CD4-positive, alpha-beta T cell (primary cell): ENCODE data around the gene CAT. TPM values are rescaled to one million over a fixed set of nuclear protein-coding genes. Genes with fewer than 3 reads are reported as not detected.

ENCODE experiments used
- ATAC-seq: fragments of 200-7000 bp; cut with Tn5 transposase; one replicate; pipeline ENCODE4 v1.10.0; 2022; ENCODE audit warnings: mild to moderate bottlenecking; ENCODE audit not compliant: poor library complexity
- CTCF ChIA-PET: fragments of 350-600 bp; sonication (Branson Sonifier 250); formaldehyde crosslinking; loops from one replicate; lab custom pipeline; 2021; ENCODE audit warnings: antibody characterized with exemption, inconsistent platforms; lab: Charles Lee
- POLR2A ChIA-PET: fragments of 350-600 bp; sonication (Branson Sonifier 250); formaldehyde crosslinking; loops from one replicate; lab custom pipeline; 2021; ENCODE audit warnings: antibody characterized with exemption, inconsistent platforms; lab: Charles Lee
- DNase-seq, 14 experiments: peaks; one replicate each; pipeline ENCODE4 v3.0.0-alpha.2; 2013 to 2020; ENCODE audit warnings: mixed read lengths in 2 of 14
- H3K27ac ChIP-seq, 2 donors: one replicate each; pipeline versions ENCODE4 v1.5.1 to v1.7.0; 2013; ENCODE audit warnings: low read length in 2 of 2, low read depth in 1 of 2, mild to moderate bottlenecking in 1 of 2
- H3K27me3 ChIP-seq, 2 experiments: 1 replicate in 1 of 2; 2 replicates in 1 of 2; pipeline versions ENCODE4 v1.6.1 to v1.7.0; 2013; ENCODE audit warnings: low read length in 2 of 2, control low read depth in 1 of 2, mild to moderate bottlenecking in 1 of 2, moderate library complexity in 1 of 2; ENCODE audit not compliant: insufficient read depth in 2 of 2, control insufficient read depth in 1 of 2
- H3K36me3 ChIP-seq: one replicate; pipeline ENCODE4 v1.6.1; 2013; ENCODE audit warnings: low read length, control low read depth; ENCODE audit not compliant: insufficient read depth
- H3K4me1 ChIP-seq: one replicate; pipeline ENCODE4 v1.6.1; 2013; ENCODE audit warnings: low read length, control low read depth; ENCODE audit not compliant: insufficient read depth
- H3K4me3 ChIP-seq: one replicate; pipeline ENCODE4 v1.5.1; 2013; ENCODE audit warnings: mild to moderate bottlenecking, low read length, moderate library complexity
- H3K9me3 ChIP-seq, 2 experiments: 1 replicate in 1 of 2; 2 replicates in 1 of 2; pipeline versions ENCODE4 v1.6.1 to v1.7.0; 2013; ENCODE audit warnings: low read length in 2 of 2, mild to moderate bottlenecking in 2 of 2, control low read depth in 1 of 2, moderate library complexity in 1 of 2; ENCODE audit not compliant: control insufficient read depth in 1 of 2, insufficient read depth in 1 of 2
- H3K27ac Mint-ChIP-seq: one replicate; pipeline ENCODE4 v1.8.0; 2020; ENCODE audit warnings: mixed read lengths
- H3K27me3 Mint-ChIP-seq: one replicate; pipeline ENCODE4 v1.8.0; 2021; ENCODE audit warnings: mixed read lengths
- H3K36me3 Mint-ChIP-seq: one replicate; pipeline ENCODE4 v1.8.0; 2021; ENCODE audit warnings: low read depth, mixed read lengths
- H3K4me1 Mint-ChIP-seq: one replicate; pipeline ENCODE4 v1.8.0; 2021; ENCODE audit warnings: low read depth, mixed read lengths
- H3K4me3 Mint-ChIP-seq: one replicate; pipeline ENCODE4 v1.8.0; 2020; ENCODE audit warnings: mild to moderate bottlenecking, mixed read lengths
- H3K9me3 Mint-ChIP-seq: one replicate; pipeline ENCODE4 v1.8.0; 2020; ENCODE audit warnings: mixed read lengths
- CTCF ChIP-seq: fragments of 200-600 bp; IDR thresholded peaks from one replicate; pipeline ENCODE4 v1.8.0; 2022; ENCODE audit warnings: antibody characterized with exemption, mild to moderate bottlenecking
- intact Hi-C, 2 experiments: fragments of 100-400 bp; cut with DNase I in 1 of 2; cut with micrococcal nuclease in 1 of 2; formaldehyde crosslinking; loops; one replicate each; pipeline versions ENCODE4 v1.15.1 to v1.9.0; 2023 to 2025; cut with DNase I, micrococcal nuclease
- total RNA-seq, 174 experiments: library from RNA in 2 of 174; stranded (reverse) in 2 of 174; gene quantifications; one replicate each; pipeline ENCODE4 v1.2.3 and lab custom pipeline; 2021 to 2026

The CAT gene
- total RNA-seq, 2 experiments from 2014 or later: 8.5 to 9.8 TPM

- DNase-seq: no peak
- ChIA-PET POLR2A (no interaction called here), CTCF (no interaction called here)
- no peaks in the 10 kb centered on the region for H3K4me1 ChIP-seq
- H3K27me3 ChIP-seq: peaks cover 0 to 3% of the 10 kb centered on the region in 2 experiments
- H3K36me3 Mint-ChIP-seq: no peaks in the 10 kb centered on the region
- H3K4me3 Mint-ChIP-seq: no peak overlapping the region
- H3K9me3 ChIP-seq: no peaks in the 10 kb centered on the region
- H3K4me3 ChIP-seq: no peak overlapping the region
- intact Hi-C loops: no loop called here
- peaks cover 30% of the 10 kb centered on the region for H3K27me3 Mint-ChIP-seq
- peaks cover 10% of the 10 kb centered on the region for H3K4me1 Mint-ChIP-seq
- no peak overlapping the region for H3K27ac ChIP-seq
- no peaks in the 10 kb centered on the region for H3K36me3 ChIP-seq
- TF ChIP-seq CTCF: no peak
- ATAC-seq: no peak
- H3K27ac Mint-ChIP-seq: no peak overlapping the region
- H3K9me3 Mint-ChIP-seq: no peaks in the 10 kb centered on the region
These were observed 32.3 kb upstream of the CAT start for GRCh38 chr11:34406413-34406812.

- no peak overlapping the region for H3K4me3 ChIP-seq
- TF ChIP-seq CTCF: no peak
- Mint-ChIP-seq H3K4me1 (peaks cover 10% of the 10 kb centered on the region), H3K27me3 (peaks cover 30% of the 10 kb centered on the region), H3K36me3 (no peaks in the 10 kb centered on the region), H3K4me3 (no peak overlapping the region), H3K27ac (no peak overlapping the region), H3K9me3 (no peaks in the 10 kb centered on the region)
- no peak for ATAC-seq
- ChIA-PET POLR2A (no interaction called here), CTCF (interaction anchor here (1.5 kb wide), 1 partner anchor 61 kb away, joined by 3 read pairs; no protein-coding TSS in a partner anchor)
- H3K27ac ChIP-seq: no peak overlapping the region
- H3K36me3 ChIP-seq: no peaks in the 10 kb centered on the region
- intact Hi-C loops: no loop called here
- no peaks in the 10 kb centered on the region for H3K4me1 ChIP-seq
- H3K9me3 ChIP-seq: peaks cover 0 to 1% of the 10 kb centered on the region in 2 experiments
- H3K27me3 ChIP-seq: peaks cover 0 to 3% of the 10 kb centered on the region in 2 experiments
- no peak for DNase-seq
These were observed 31.5 kb upstream of the CAT start for GRCh38 chr11:34407121-34407813.

GRCh38 chr11:34408580-34409172, 30.1 kb upstream of the CAT start:
- ChIA-PET POLR2A (no interaction called here), CTCF (interaction anchor here (1.5 kb wide), 1 partner anchor 60 kb away, joined by 3 read pairs; no protein-coding TSS in a partner anchor)
- Mint-ChIP-seq H3K4me3 (no peak overlapping the region), H3K36me3 (no peaks in the 10 kb centered on the region), H3K27ac (no peak overlapping the region), H3K9me3 (peaks cover 4% of the 10 kb centered on the region), H3K27me3 (peaks cover 35% of the 10 kb centered on the region), H3K4me1 (peaks cover 10% of the 10 kb centered on the region)
- Histone ChIP-seq H3K4me1 (no peaks in the 10 kb centered on the region), H3K27ac (no peak overlapping the region), H3K9me3 (peaks cover 3 to 7% of the 10 kb centered on the region in 2 experiments), H3K36me3 (no peaks in the 10 kb centered on the region), H3K4me3 (no peak overlapping the region), H3K27me3 (peaks cover 0 to 3% of the 10 kb centered on the region in 2 experiments)
- ATAC-seq (no peak), DNase-seq (no peak)
- TF ChIP-seq CTCF: no peak
- intact Hi-C loops: no loop called here
